Mesothelial cell of epicardium (in vitro differentiated cells): Measurements from ENCODE around the gene DEF6. TPM values are rescaled to one million over a fixed set of nuclear protein-coding genes. Genes with fewer than 3 reads are reported as not detected.

Experiments used
- DNase-seq, 2 experiments: peaks; one replicate each; pipeline ENCODE4 v3.0.0; 2021; ENCODE audit warnings: low spot score in 2 of 2; ENCODE audit not compliant: unreplicated experiment in 2 of 2
- H3K27ac Mint-ChIP-seq: 2 replicates; pipeline ENCODE4 v1.8.0; 2021; ENCODE audit warnings: mixed read lengths
- H3K27me3 Mint-ChIP-seq: 2 replicates; pipeline ENCODE4 v1.8.0; 2021; ENCODE audit warnings: low read depth, mixed read lengths
- H3K36me3 Mint-ChIP-seq: 2 replicates; pipeline ENCODE4 v1.8.0; 2021; ENCODE audit warnings: mixed read lengths
- H3K4me1 Mint-ChIP-seq: 2 replicates; pipeline ENCODE4 v1.8.0; 2021; ENCODE audit warnings: mixed read lengths
- H3K4me3 Mint-ChIP-seq: 2 replicates; pipeline ENCODE4 v1.8.0; 2021; ENCODE audit warnings: mild to moderate bottlenecking, moderate library complexity, mixed read lengths
- H3K9me3 Mint-ChIP-seq: 2 replicates; pipeline ENCODE4 v1.8.0; 2021; ENCODE audit warnings: mixed read lengths
- total RNA-seq: library from RNA; stranded (reverse); gene quantifications from 3 replicates; pipeline ENCODE4 v1.2.1, GENCODE V29; 2021
- TF ChIP-seq, protein P1 (sequence below): fragments of 200-600 bp; sonication (generic); IDR thresholded peaks from one replicate; pipeline ENCODE4 v1.5.0; 2021; ENCODE audit warnings: antibody characterized with exemption; ENCODE audit not compliant: unreplicated experiment

The DEF6 gene
- total RNA-seq, 1 donor from 2014 or later = 11.3 TPM

- no peak for DNase-seq
- TF ChIP-seq, protein P1, sequence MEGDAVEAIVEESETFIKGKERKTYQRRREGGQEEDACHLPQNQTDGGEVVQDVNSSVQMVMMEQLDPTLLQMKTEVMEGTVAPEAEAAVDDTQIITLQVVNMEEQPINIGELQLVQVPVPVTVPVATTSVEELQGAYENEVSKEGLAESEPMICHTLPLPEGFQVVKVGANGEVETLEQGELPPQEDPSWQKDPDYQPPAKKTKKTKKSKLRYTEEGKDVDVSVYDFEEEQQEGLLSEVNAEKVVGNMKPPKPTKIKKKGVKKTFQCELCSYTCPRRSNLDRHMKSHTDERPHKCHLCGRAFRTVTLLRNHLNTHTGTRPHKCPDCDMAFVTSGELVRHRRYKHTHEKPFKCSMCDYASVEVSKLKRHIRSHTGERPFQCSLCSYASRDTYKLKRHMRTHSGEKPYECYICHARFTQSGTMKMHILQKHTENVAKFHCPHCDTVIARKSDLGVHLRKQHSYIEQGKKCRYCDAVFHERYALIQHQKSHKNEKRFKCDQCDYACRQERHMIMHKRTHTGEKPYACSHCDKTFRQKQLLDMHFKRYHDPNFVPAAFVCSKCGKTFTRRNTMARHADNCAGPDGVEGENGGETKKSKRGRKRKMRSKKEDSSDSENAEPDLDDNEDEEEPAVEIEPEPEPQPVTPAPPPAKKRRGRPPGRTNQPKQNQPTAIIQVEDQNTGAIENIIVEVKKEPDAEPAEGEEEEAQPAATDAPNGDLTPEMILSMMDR = no peak
- Mint-ChIP-seq H3K36me3 (peaks cover 45% of the 10 kb centered on the region), H3K27me3 (no peaks in the 10 kb centered on the region), H3K9me3 (no peaks in the 10 kb centered on the region), H3K27ac (no peak overlapping the region), H3K4me1 (no peaks in the 10 kb centered on the region), H3K4me3 (no peak overlapping the region)
Observed at GRCh38 chr6:35351422-35351821, 53.8 kb downstream of the DEF6 start.

GRCh38 chr6:35352735-35353134, 55.1 kb downstream of the DEF6 start:
- TF ChIP-seq, protein P1 = no peak
- DNase-seq = no peak
- no peaks in the 10 kb centered on the region for H3K9me3 Mint-ChIP-seq
- no peak overlapping the region for H3K4me3 Mint-ChIP-seq
- peaks cover 48% of the 10 kb centered on the region for H3K36me3 Mint-ChIP-seq
- no peaks in the 10 kb centered on the region for H3K27me3 Mint-ChIP-seq
- H3K27ac Mint-ChIP-seq = no peak overlapping the region
- H3K4me1 Mint-ChIP-seq = no peaks in the 10 kb centered on the region

DNA sequence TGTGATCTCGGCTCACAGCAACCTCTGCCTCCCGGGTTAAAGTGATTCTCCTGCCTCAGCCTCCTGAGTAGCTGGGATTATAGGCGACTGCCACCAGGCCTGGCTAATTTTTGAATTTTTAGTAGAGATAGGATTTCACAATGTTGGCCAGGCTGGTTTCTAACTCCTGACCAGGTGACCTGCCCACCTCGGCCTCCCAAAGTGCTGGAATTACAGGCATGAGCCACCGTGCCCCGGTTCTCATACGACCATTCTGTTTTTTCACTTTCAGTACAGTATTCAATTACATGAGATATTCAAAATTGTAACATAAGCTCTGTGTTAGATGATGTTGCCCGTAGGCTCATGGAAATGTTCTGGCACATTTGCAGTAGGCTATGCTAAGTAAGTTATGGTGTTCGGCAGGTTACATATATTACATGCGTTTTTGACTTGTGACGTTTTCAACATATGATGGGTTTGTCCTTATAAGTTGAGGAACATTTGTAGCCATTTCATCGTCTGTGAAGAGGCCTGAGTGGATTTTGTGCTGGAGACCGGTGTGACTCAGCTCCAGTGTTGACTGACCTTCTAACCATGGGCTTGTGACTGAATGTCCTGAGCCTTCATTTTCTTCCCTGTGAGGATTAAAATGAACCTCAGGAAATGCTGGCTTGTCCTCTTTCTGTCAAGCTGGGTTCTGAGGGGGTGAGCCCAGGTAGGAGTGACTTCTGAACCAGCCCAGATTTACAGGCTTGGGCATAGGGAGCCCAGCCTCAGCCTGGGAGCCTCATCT, 56.9 kb downstream of the DEF6 start:
- peaks cover 8% of the 10 kb centered on the region for H3K4me1 Mint-ChIP-seq
- no peaks in the 10 kb centered on the region for H3K27me3 Mint-ChIP-seq
- no peak overlapping the region for H3K27ac Mint-ChIP-seq
- TF ChIP-seq, protein P1 = no peak
- DNase-seq = no peak
- H3K4me3 Mint-ChIP-seq = no peak overlapping the region
- peaks cover 35% of the 10 kb centered on the region for H3K36me3 Mint-ChIP-seq
- H3K9me3 Mint-ChIP-seq = no peaks in the 10 kb centered on the region

- Mint-ChIP-seq H3K4me1 (peaks cover 21% of the 10 kb centered on the region), H3K36me3 (peaks cover 28% of the 10 kb centered on the region), H3K9me3 (no peaks in the 10 kb centered on the region), H3K27me3 (no peaks in the 10 kb centered on the region), H3K4me3 (no peak overlapping the region), H3K27ac (no peak overlapping the region)
- DNase-seq = no peak
- TF ChIP-seq, protein P1 = no peak
Observed at GRCh38 chr6:35356391-35356790, 58.8 kb downstream of the DEF6 start.

- no peak for DNase-seq
- Mint-ChIP-seq H3K4me1 (peaks cover 30% of the 10 kb centered on the region), H3K9me3 (no peaks in the 10 kb centered on the region), H3K27me3 (no peaks in the 10 kb centered on the region), H3K36me3 (peaks cover 18% of the 10 kb centered on the region), H3K27ac (no peak overlapping the region), H3K4me3 (no peak overlapping the region)
- TF ChIP-seq, protein P1 = no peak
Observed at GRCh38 chr6:35357677-35358076, 60.1 kb downstream of the DEF6 start.
